Measurements from ENCODE around the gene PIGC. TPM values are rescaled to one million over a fixed set of nuclear protein-coding genes. Genes with fewer than 3 reads are reported as not detected.

Gene PIGC
- total and polyA plus RNA-seq, 4 donors, result 8.6 to 18.4 (median 13.2) TPM

DNA sequence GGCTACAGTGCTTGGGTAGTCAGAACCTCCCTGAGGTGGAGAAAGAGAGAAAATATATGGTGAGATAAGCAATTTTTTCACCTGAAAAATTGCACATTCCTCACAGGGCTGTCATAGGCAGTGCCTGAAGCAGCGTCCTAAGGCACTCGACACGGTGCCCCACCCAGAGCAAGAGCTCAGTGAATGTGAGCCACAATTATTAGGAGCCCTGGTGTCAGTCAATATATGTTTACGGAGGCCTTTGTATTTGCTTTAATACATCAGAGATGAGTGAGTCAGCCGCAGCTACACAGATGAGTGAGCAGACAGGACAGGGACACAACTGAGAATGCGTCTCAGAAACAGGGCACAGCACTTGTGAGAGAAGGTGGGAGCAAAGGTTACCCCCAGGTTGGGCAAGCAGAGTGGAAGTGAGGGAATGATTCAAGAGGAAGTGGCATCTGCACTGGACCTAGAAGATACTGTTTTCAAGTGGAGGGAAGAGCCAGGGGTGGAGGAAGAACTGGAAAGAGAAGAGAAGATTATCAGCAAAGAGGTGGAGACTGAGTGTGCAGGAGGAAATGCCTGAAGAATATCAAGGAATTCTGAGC lies 5.2 kb upstream of the PIGC start:
- TF ChIP-seq HNF4G (IDR thresholded peaks at IDR 0.05) (no peak), EGR1 (IDR thresholded peaks at IDR 0.05; ENCODE audit: low read depth in 2 of 2) (no peak), ZBTB33 (IDR thresholded peaks at IDR 0.05) (no peak), RXRA (IDR thresholded peaks at IDR 0.05) (no peak), RAD21 (IDR thresholded peaks at IDR 0.05) (no peak), FOXA2 (IDR thresholded peaks at IDR 0.05) (no peak), YY1 (IDR thresholded peaks at IDR 0.05) (no peak), FOXA1 (IDR thresholded peaks at IDR 0.05) (no peak), HNF4A (conservative IDR thresholded peaks at IDR 0.05) (no peak), SP1 (IDR thresholded peaks at IDR 0.05) (no peak)
- TF ChIP-seq, protein P1, sequence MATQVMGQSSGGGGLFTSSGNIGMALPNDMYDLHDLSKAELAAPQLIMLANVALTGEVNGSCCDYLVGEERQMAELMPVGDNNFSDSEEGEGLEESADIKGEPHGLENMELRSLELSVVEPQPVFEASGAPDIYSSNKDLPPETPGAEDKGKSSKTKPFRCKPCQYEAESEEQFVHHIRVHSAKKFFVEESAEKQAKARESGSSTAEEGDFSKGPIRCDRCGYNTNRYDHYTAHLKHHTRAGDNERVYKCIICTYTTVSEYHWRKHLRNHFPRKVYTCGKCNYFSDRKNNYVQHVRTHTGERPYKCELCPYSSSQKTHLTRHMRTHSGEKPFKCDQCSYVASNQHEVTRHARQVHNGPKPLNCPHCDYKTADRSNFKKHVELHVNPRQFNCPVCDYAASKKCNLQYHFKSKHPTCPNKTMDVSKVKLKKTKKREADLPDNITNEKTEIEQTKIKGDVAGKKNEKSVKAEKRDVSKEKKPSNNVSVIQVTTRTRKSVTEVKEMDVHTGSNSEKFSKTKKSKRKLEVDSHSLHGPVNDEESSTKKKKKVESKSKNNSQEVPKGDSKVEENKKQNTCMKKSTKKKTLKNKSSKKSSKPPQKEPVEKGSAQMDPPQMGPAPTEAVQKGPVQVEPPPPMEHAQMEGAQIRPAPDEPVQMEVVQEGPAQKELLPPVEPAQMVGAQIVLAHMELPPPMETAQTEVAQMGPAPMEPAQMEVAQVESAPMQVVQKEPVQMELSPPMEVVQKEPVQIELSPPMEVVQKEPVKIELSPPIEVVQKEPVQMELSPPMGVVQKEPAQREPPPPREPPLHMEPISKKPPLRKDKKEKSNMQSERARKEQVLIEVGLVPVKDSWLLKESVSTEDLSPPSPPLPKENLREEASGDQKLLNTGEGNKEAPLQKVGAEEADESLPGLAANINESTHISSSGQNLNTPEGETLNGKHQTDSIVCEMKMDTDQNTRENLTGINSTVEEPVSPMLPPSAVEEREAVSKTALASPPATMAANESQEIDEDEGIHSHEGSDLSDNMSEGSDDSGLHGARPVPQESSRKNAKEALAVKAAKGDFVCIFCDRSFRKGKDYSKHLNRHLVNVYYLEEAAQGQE (IDR thresholded peaks at IDR 0.05), result no peak
- WGBS, result 67% methylated on average over 6 of the region's 6 CpGs
- H3K4me3 ChIP-seq (ENCODE audit: low read depth in 1 of 3, low read length in 3 of 3), result no peak overlapping the region
- no peak overlapping the region for H3K9ac ChIP-seq (ENCODE audit: low read depth in 1 of 2, low read length in 2 of 2)
- no peaks in the 10 kb centered on the region for H3K9me3 ChIP-seq (ENCODE audit: control insufficient read depth in 4 of 4, low read length in 3 of 4)
- H3K27me3 ChIP-seq (ENCODE audit: control insufficient read depth in 4 of 4, insufficient read depth in 4 of 4, low read length in 3 of 4), result no peaks in the 10 kb centered on the region
- H3K36me3 ChIP-seq (ENCODE audit: control insufficient read depth in 4 of 4, insufficient read depth in 3 of 4, low read depth in 1 of 4, low read length in 3 of 4), result no peaks in the 10 kb centered on the region
- H3K27ac ChIP-seq (ENCODE audit: low read depth in 1 of 2, low read length in 2 of 2), result no peak overlapping the region
- no peak for DNase-seq (ENCODE audit: low spot score)
- H3K4me1 ChIP-seq (ENCODE audit: control insufficient read depth in 4 of 4, insufficient read depth in 4 of 4, low read length in 3 of 4), result peaks cover 2 to 12% (median 5%) of the 10 kb centered on the region in 4 donors

- 81% methylated on average over 2 of the region's 2 CpGs for WGBS
- Histone ChIP-seq H3K27me3 (ENCODE audit: control insufficient read depth in 4 of 4, insufficient read depth in 4 of 4, low read length in 3 of 4) (no peaks in the 10 kb centered on the region), H3K4me3 (ENCODE audit: low read depth in 1 of 3, low read length in 3 of 3) (no peak overlapping the region), H3K9ac (ENCODE audit: low read depth in 1 of 2, low read length in 2 of 2) (no peak overlapping the region), H3K4me1 (ENCODE audit: control insufficient read depth in 4 of 4, insufficient read depth in 4 of 4, low read length in 3 of 4) (peaks cover 4 to 13% (median 9%) of the 10 kb centered on the region in 4 donors), H3K9me3 (ENCODE audit: control insufficient read depth in 4 of 4, low read length in 3 of 4) (no peaks in the 10 kb centered on the region), H3K27ac (ENCODE audit: low read depth in 1 of 2, low read length in 2 of 2) (no peak overlapping the region), H3K36me3 (ENCODE audit: control insufficient read depth in 4 of 4, insufficient read depth in 3 of 4, low read depth in 1 of 4, low read length in 3 of 4) (no peaks in the 10 kb centered on the region)
- DNase-seq (ENCODE audit: low spot score), result no peak
- no peak for TF ChIP-seq ZBTB33 (IDR thresholded peaks at IDR 0.05)
- no peak for TF ChIP-seq RXRA (IDR thresholded peaks at IDR 0.05)
- TF ChIP-seq RAD21 (IDR thresholded peaks at IDR 0.05), result no peak
- TF ChIP-seq, protein P1 (IDR thresholded peaks at IDR 0.05), result no peak
- TF ChIP-seq SP1 (IDR thresholded peaks at IDR 0.05), result no peak
- no peak for TF ChIP-seq FOXA2 (IDR thresholded peaks at IDR 0.05)
- TF ChIP-seq CTCF (IDR thresholded peaks at IDR 0.05; ENCODE audit: low read depth, low read length, missing input control), result no peak
- no peak for TF ChIP-seq TAF1 (conservative IDR thresholded peaks at IDR 0.05)
- TF ChIP-seq EGR1 (IDR thresholded peaks at IDR 0.05; ENCODE audit: low read depth in 2 of 2), result no peak
- TF ChIP-seq, protein P2, sequence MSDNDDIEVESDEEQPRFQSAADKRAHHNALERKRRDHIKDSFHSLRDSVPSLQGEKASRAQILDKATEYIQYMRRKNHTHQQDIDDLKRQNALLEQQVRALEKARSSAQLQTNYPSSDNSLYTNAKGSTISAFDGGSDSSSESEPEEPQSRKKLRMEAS (IDR thresholded peaks at IDR 0.05), result no peak
- no peak for TF ChIP-seq YY1 (IDR thresholded peaks at IDR 0.05)
- TF ChIP-seq HNF4G (IDR thresholded peaks at IDR 0.05), result no peak
- TF ChIP-seq ATF3 (IDR thresholded peaks at IDR 0.05), result no peak
- TF ChIP-seq NR2F2 (IDR thresholded peaks at IDR 0.05), result no peak
- no peak for TF ChIP-seq GABPA (IDR thresholded peaks at IDR 0.05 in 1 of 2, conservative IDR thresholded peaks at IDR 0.05 in 1 of 2)
- no peak for TF ChIP-seq JUND (IDR thresholded peaks at IDR 0.05)
These were observed 3.8 kb upstream of the PIGC start for GRCh38 chr1:172447641-172448040.

Measured in liver (tissue), 9 donors.